ENCODE results near the gene MYO7A. TPM values are rescaled to one million over a fixed set of nuclear protein-coding genes. Genes with fewer than 3 reads are reported as not detected.

MYO7A gene
- total RNA-seq, 1 donor from 2014 or later, result 11.6 TPM

DNA sequence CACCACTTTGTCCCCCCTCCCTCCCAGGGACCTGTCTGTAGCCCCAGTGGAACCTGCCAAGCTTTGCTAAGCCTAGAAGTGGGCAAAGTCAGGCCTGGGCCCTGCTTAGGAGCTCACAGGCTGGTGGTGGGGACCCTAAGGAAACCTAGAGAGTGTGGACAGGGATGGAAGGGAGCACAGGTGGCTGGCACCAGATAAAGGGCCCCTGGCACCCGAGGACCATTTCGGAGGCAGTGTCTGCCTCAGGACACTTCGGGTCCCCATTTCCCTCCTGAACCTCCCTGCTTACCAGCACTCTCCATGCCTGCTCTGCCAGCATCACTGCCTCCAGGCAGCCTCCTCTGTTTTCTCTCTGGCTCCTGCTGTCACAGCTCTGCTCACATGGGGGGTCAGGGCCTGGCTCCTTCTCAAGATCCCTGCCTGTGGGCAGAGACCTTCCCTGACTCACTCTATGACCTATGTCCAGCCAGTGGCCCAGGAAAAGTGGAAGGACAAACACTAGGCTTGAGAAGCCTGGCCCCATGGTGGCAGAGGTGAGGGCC lies 39.0 kb upstream of the MYO7A start:
- TF ChIP-seq CTCF (IDR thresholded peaks at IDR 0.05; ENCODE audit: partially characterized antibody, unreplicated experiment), result no peak
- peak; percentile 10 for DNase-seq
- Mint-ChIP-seq H3K4me1 (ENCODE audit: low read depth, unreplicated experiment) (no peaks in the 10 kb centered on the region), H3K4me3 (ENCODE audit: unreplicated experiment) (no peak overlapping the region), H3K9me3 (ENCODE audit: unreplicated experiment) (peaks cover 5% of the 10 kb centered on the region), H3K27ac (ENCODE audit: unreplicated experiment) (no peak overlapping the region), H3K27me3 (ENCODE audit: unreplicated experiment) (no peaks in the 10 kb centered on the region), H3K36me3 (ENCODE audit: unreplicated experiment) (peaks cover 4% of the 10 kb centered on the region)

DNA sequence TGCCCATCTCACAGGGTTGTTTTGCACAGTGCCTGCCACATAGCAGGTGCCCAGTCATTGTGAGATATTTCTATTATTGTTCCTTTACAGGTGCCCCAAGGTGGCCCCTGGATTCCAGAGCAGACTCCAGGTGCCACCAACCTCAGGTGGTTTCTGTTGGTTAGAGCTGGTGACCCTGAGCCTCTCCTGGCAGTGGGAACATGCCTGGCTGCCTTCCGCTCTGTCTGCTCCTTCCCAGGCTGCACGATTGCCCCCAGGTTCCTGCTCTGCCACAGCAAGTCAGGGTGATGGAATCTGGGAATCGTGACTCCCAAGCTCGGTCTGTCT lies 38.0 kb upstream of the MYO7A start:
- Mint-ChIP-seq H3K4me1 (ENCODE audit: low read depth, unreplicated experiment) (no peaks in the 10 kb centered on the region), H3K9me3 (ENCODE audit: unreplicated experiment) (peaks cover 4% of the 10 kb centered on the region), H3K4me3 (ENCODE audit: unreplicated experiment) (no peak overlapping the region), H3K27me3 (ENCODE audit: unreplicated experiment) (no peaks in the 10 kb centered on the region), H3K36me3 (ENCODE audit: unreplicated experiment) (peaks cover 4% of the 10 kb centered on the region), H3K27ac (ENCODE audit: unreplicated experiment) (no peak overlapping the region)
- no peak for DNase-seq
- TF ChIP-seq CTCF (IDR thresholded peaks at IDR 0.05; ENCODE audit: partially characterized antibody, unreplicated experiment), result no peak

GRCh38 chr11:77090373-77091111 lies 37.5 kb upstream of the MYO7A start:
- H3K9me3 Mint-ChIP-seq (ENCODE audit: unreplicated experiment), result peaks cover 4% of the 10 kb centered on the region
- no peak overlapping the region for H3K4me3 Mint-ChIP-seq (ENCODE audit: unreplicated experiment)
- no peak for TF ChIP-seq CTCF (IDR thresholded peaks at IDR 0.05; ENCODE audit: partially characterized antibody, unreplicated experiment)

GRCh38 chr11:77091146-77091940 lies 36.7 kb upstream of the MYO7A start:
- peak; percentile 88 for DNase-seq
- TF ChIP-seq CTCF (IDR thresholded peaks at IDR 0.05; ENCODE audit: partially characterized antibody, unreplicated experiment), result peak; percentile 98
- peaks cover 4% of the 10 kb centered on the region for H3K36me3 Mint-ChIP-seq (ENCODE audit: unreplicated experiment)
- H3K27ac Mint-ChIP-seq (ENCODE audit: unreplicated experiment), result no peak overlapping the region
- no peaks in the 10 kb centered on the region for H3K27me3 Mint-ChIP-seq (ENCODE audit: unreplicated experiment)
- H3K4me3 Mint-ChIP-seq (ENCODE audit: unreplicated experiment), result no peak overlapping the region
- H3K4me1 Mint-ChIP-seq (ENCODE audit: low read depth, unreplicated experiment), result no peaks in the 10 kb centered on the region
- peaks cover 6% of the 10 kb centered on the region for H3K9me3 Mint-ChIP-seq (ENCODE audit: unreplicated experiment)

More at GRCh38 chr11:77090373-77091111, 37.5 kb upstream of the MYO7A start:
- Mint-ChIP-seq H3K36me3 (ENCODE audit: unreplicated experiment) (peaks cover 4% of the 10 kb centered on the region), H3K27me3 (ENCODE audit: unreplicated experiment) (no peaks in the 10 kb centered on the region), H3K27ac (ENCODE audit: unreplicated experiment) (no peak overlapping the region), H3K4me1 (ENCODE audit: low read depth, unreplicated experiment) (no peaks in the 10 kb centered on the region)
- DNase-seq, result peak; percentile 13

GRCh38 chr11:77092382-77092781 lies 35.7 kb upstream of the MYO7A start:
- H3K36me3 Mint-ChIP-seq (ENCODE audit: unreplicated experiment), result peaks cover 4% of the 10 kb centered on the region
- no peak for TF ChIP-seq CTCF (IDR thresholded peaks at IDR 0.05; ENCODE audit: partially characterized antibody, unreplicated experiment)
- DNase-seq, result peak; percentile 8
- H3K9me3 Mint-ChIP-seq (ENCODE audit: unreplicated experiment), result peaks cover 6% of the 10 kb centered on the region
- H3K4me3 Mint-ChIP-seq (ENCODE audit: unreplicated experiment), result no peak overlapping the region
- no peaks in the 10 kb centered on the region for H3K4me1 Mint-ChIP-seq (ENCODE audit: low read depth, unreplicated experiment)
- H3K27me3 Mint-ChIP-seq (ENCODE audit: unreplicated experiment), result no peaks in the 10 kb centered on the region
- H3K27ac Mint-ChIP-seq (ENCODE audit: unreplicated experiment), result no peak overlapping the region

All from glutamatergic neuron (in vitro differentiated cells).